GM12874 (cell line): ENCODE data around the gene IRX4.

Experiments
- TF ChIP-seq, protein P1 (sequence below): IDR thresholded peaks from 2 replicates; pipeline ENCODE4 v1.5.1; 2011; ENCODE audit warnings: low read depth, mild to moderate bottlenecking, control low read depth, low read length, moderate library complexity; ENCODE audit not compliant: insufficient read depth

Gene IRX4

GRCh38 chr5:1856596-1857255 is 26.0 kb downstream of the IRX4 start:
- TF ChIP-seq, protein P1, sequence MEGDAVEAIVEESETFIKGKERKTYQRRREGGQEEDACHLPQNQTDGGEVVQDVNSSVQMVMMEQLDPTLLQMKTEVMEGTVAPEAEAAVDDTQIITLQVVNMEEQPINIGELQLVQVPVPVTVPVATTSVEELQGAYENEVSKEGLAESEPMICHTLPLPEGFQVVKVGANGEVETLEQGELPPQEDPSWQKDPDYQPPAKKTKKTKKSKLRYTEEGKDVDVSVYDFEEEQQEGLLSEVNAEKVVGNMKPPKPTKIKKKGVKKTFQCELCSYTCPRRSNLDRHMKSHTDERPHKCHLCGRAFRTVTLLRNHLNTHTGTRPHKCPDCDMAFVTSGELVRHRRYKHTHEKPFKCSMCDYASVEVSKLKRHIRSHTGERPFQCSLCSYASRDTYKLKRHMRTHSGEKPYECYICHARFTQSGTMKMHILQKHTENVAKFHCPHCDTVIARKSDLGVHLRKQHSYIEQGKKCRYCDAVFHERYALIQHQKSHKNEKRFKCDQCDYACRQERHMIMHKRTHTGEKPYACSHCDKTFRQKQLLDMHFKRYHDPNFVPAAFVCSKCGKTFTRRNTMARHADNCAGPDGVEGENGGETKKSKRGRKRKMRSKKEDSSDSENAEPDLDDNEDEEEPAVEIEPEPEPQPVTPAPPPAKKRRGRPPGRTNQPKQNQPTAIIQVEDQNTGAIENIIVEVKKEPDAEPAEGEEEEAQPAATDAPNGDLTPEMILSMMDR = no peak

DNA sequence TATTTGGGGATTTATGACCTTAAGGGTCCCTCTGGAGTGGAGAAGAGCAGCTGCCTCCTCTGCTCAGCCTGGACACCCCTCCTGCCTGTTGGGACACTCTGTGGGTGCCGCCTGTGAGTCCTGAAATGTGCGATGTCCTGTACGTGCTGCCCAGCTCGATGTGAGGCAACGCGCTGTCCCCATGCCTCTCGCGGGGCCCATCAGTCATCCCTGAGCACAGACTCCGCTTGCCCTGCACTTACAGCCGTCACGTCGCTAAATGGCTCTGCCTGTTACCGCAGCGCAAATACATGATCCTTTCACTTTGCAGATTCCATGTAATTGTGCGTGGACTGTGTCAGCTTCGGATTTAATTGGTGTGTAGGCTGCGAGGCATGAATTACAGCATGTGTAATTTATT is 27.1 kb downstream of the IRX4 start:
- TF ChIP-seq, protein P1 = no peak

DNA sequence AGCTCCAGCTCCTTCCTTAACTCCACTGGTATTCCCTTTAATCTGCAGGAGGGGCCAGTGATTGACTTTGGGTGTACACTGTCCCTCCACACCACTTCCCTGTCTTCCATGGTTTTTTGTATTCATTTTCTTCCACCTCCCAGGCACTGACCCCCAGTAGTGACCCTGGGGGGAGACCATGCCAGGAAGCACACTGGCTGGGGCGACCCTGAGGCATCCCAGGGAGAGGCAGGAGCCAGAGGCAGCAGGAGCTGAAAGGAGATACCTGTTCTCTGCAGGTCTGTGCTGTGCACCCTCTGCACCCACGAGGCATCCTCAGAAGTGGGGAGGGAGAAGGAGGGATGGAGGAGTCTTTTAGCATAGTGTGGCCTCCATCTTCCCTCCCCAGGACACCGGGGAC is 27.6 kb downstream of the IRX4 start:
- TF ChIP-seq, protein P1 = no peak

GRCh38 chr5:1853531-1853930 is 29.2 kb downstream of the IRX4 start:
- TF ChIP-seq, protein P1 = no peak

- TF ChIP-seq, protein P1 = no peak
These were observed 30.3 kb downstream of the IRX4 start for GRCh38 chr5:1852324-1852947.

DNA sequence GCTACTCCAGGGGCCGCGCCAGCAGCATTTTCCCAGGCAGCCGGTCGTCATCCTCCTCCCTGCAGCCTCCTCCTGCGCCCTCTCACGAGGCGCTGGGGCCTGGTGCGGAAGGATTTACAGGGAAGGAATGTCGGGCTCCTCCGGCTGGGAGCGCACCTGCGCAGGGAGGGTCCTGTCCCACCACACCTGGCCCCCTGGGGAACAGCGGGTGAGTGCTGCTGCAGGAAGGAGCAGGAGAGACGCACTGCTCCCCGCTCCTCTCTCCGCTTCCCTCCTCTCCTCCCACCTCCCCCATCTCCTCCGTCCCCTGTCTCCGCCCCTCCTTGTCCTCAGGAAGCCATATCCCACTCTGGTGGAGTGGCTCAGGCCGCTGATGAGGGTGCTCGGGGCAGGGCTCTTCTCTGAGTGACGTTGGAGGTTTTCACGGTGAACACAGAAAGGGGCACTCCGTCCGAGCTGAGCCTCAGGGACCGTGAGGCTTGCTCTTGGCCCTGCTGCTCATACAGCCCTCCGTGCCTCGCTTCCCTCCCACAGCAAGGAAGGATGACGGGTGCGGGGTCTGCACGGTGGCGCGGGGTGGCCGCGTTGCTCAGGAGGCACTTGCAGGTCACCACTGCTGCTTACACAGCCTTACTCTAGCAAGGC is 31.3 kb downstream of the IRX4 start:
- TF ChIP-seq, protein P1 = no peak

DNA sequence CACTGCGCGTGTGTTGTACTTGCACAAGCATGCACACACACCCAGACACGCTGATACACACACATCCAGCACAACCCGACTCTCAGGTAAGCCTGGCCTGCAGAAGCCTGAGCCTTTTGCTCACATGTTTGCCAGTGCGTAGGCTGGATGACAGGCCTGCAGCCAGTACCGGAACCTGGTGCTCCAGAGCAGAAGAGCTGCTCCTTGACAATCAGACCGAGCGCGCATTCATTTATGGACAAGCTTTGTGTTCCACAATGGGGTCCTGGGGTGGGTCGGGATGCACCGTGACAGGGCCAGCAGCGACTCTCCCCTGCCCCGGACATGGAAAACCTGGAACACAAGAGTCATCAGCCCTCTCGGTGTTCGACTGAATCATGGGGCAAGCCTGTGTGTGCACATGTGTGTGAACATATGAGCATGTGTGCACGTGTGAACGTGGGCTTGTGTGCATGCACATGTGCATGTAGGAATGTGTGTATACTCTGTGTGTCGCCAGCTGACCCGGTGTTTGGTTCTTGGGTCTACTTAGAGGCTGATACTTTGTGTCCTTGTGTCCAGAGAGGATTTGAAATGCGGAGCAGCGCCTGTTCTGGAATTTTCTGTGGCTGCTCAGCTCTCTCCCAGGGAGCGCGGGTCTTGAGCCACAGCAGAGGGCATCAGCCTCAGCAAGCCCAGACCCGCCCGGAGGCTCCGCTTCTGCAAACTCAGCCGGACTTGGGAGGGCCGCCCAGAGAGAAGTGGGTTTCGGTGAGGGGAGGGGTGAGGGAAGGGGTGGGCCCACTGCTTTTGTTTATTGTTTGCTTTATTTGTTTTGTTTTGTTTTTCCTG is 32.2 kb downstream of the IRX4 start:
- TF ChIP-seq, protein P1 = no peak
